RKO (cell line): ENCODE measurements around the gene XRCC4.
A peak's percentile ranks its signal among the peaks of the same experiment; 100 is the strongest.

Experiments used
- DNase-seq: peaks from one replicate; pipeline ENCODE4 v3.0.0-alpha.2; 2016; ENCODE audit warnings: low spot score

Gene XRCC4

GRCh38 chr5:83388608-83389007, 311.3 kb downstream of the XRCC4 start:
- no peak for DNase-seq

- DNase-seq = no peak
These were observed 315.6 kb downstream of the XRCC4 start for GRCh38 chr5:83392766-83393503.

- no peak for DNase-seq
These were observed 316.1 kb downstream of the XRCC4 start for GRCh38 chr5:83393504-83393866.

GRCh38 chr5:83394190-83394589, 316.8 kb downstream of the XRCC4 start:
- no peak for DNase-seq

DNA sequence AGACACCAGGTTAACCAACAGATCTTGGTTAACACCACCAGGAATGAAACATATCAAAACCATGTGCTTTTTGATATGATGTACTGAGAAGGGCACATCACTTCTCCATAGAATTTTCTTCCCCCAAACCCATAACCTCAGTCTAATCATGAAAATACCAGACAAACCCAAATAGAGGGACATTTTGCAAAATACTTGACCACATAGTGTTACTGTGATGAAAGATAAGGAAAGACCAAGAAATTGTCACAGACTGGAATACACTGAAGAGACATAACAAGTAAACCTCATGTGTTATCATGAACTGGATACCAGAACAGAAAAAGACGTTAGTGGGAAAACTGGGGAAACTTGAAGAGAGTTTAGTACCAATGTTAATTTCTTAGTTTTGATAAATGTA, 319.3 kb downstream of the XRCC4 start:
- no peak for DNase-seq

DNA sequence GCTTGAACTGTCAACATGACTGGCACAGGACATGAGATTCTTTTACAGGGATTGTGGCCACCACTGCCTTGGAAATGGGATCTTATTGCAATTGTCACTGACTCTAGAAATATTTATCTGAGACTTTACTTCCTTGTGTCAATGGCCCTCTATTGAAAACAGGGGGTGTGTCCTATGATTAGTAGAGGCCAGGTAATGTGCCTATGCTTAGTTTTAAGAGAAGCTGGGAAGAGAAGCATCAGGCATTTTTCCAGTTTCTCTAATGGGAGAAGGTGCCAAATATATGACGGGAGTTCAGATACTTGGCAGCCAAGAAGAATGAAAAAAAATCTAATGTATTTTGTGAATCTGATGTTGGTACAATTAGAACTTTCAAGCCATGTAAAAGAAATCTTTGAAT, 320.3 kb downstream of the XRCC4 start:
- DNase-seq = no peak

- no peak for DNase-seq
These were observed 322.9 kb downstream of the XRCC4 start for GRCh38 chr5:83400241-83400640.

DNA sequence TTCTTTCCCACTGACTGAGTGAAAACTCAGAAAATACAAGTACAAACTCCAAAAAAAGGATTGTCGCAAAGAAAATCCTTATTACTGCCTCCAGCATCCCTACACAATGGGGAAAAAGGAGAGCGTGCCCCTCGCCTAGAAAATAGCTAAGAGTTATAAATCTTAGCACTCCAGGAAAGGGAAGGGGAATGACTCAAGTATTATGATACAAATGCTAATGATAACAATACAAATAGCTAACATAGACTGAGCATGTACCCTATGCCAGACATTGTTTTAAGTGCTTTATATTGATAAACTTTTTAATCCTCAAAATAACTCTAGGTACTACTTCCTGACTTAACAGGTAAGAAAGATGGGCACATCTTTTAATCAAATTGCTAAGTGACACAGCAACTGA, 323.4 kb downstream of the XRCC4 start:
- no peak for DNase-seq

GRCh38 chr5:83401122-83401731, 323.9 kb downstream of the XRCC4 start:
- DNase-seq = peak; percentile 20

DNA sequence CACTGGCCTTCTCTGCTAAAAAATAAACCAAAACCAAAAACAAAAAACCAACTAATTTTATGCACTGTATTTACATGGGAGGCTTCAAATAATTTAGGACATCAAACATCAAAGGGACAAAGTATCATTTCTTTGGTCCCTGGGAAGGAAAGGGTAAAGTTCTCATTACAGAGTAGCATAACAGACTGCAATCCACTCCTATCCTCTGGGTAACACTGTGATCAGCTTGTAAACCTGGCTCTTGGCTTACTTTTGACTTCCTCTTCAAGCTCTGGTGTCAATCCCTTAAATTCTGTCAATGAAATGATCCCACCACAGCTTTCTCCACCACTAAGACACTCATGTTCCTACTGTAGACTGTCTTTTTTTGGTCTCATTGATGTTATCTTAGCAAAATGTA, 324.4 kb downstream of the XRCC4 start:
- no peak for DNase-seq
